Measurements from ENCODE around the gene RACK1. TPM values are rescaled to one million over a fixed set of nuclear protein-coding genes. Genes with fewer than 3 reads are reported as not detected.

Gene RACK1
- total and polyA plus RNA-seq, 9 donors = 3,139 to 4,768 (median 3,466) TPM

- peak overlapping the region; percentile 97 for H3K27ac ChIP-seq (ENCODE audit: low read length)
- H3K4me1 ChIP-seq (ENCODE audit: control insufficient read depth, insufficient read depth, low read length) = peaks cover 22% of the 10 kb centered on the region
- H3K9me3 ChIP-seq (replicated peaks; ENCODE audit: control insufficient read depth, low read depth, low read length) = no peaks in the 10 kb centered on the region
- no peaks in the 10 kb centered on the region for H3K27me3 ChIP-seq (ENCODE audit: control insufficient read depth, insufficient read depth, low read length)
- H3K36me3 ChIP-seq (ENCODE audit: control insufficient read depth, insufficient read depth, low read length) = peaks cover 29% of the 10 kb centered on the region
- H3K4me3 ChIP-seq (ENCODE audit: low read length) = peak overlapping the region; percentile 84
- DNase-seq = peak; percentile 85
- under 1% methylated on average over 46 of the region's 59 CpGs for WGBS (ENCODE audit: insufficient coverage)
Observed at GRCh38 chr5:181261320-181262049, 17.8 kb upstream of the RACK1 start.

GRCh38 chr5:181260720-181261319 is 17.1 kb upstream of the RACK1 start, which contains the start of gene TRIM52:
Gene TRIM52, minus strand, starts transcription at chr5:181261143. Its CDS starts 330 bp downstream, at chr5:181260813.
- peak; percentile 97 for DNase-seq
- Histone ChIP-seq H3K27ac (ENCODE audit: low read length) (peak within 1 kb of the TSS; percentile 97), H3K36me3 (ENCODE audit: control insufficient read depth, insufficient read depth, low read length) (peaks cover 29% of the 10 kb centered on the region), H3K4me1 (ENCODE audit: control insufficient read depth, insufficient read depth, low read length) (peaks cover 22% of the 10 kb centered on the region), H3K9me3 (replicated peaks; ENCODE audit: control insufficient read depth, low read depth, low read length) (no peaks in the 10 kb centered on the region), H3K4me3 (ENCODE audit: low read length) (peak within 1 kb of the TSS; percentile 84), H3K27me3 (ENCODE audit: control insufficient read depth, insufficient read depth, low read length) (no peaks in the 10 kb centered on the region)
- 0% methylated on average over 41 of the region's 43 CpGs for WGBS (ENCODE audit: insufficient coverage)

- peaks cover 27% of the 10 kb centered on the region for H3K36me3 ChIP-seq (ENCODE audit: control insufficient read depth, insufficient read depth, low read length)
- H3K4me3 ChIP-seq (ENCODE audit: low read length) = peak overlapping the region; percentile 84
- peak overlapping the region; percentile 97 for H3K27ac ChIP-seq (ENCODE audit: low read length)
- no peaks in the 10 kb centered on the region for H3K27me3 ChIP-seq (ENCODE audit: control insufficient read depth, insufficient read depth, low read length)
- no peak for DNase-seq
- peaks cover 22% of the 10 kb centered on the region for H3K4me1 ChIP-seq (ENCODE audit: control insufficient read depth, insufficient read depth, low read length)
- WGBS (ENCODE audit: insufficient coverage) = 3% methylated on average over 20 of the region's 26 CpGs
- no peaks in the 10 kb centered on the region for H3K9me3 ChIP-seq (replicated peaks; ENCODE audit: control insufficient read depth, low read depth, low read length)
Observed at GRCh38 chr5:181259974-181260719, 16.4 kb upstream of the RACK1 start.

- Histone ChIP-seq H3K4me1 (ENCODE audit: control insufficient read depth, insufficient read depth, low read length) (peaks cover 22% of the 10 kb centered on the region), H3K4me3 (ENCODE audit: low read length) (peak overlapping the region; percentile 84), H3K36me3 (ENCODE audit: control insufficient read depth, insufficient read depth, low read length) (peaks cover 25% of the 10 kb centered on the region), H3K27me3 (ENCODE audit: control insufficient read depth, insufficient read depth, low read length) (no peaks in the 10 kb centered on the region), H3K27ac (ENCODE audit: low read length) (no peak overlapping the region), H3K9me3 (replicated peaks; ENCODE audit: control insufficient read depth, low read depth, low read length) (no peaks in the 10 kb centered on the region)
- DNase-seq = no peak
- WGBS (ENCODE audit: insufficient coverage) = no CpG with 5 or more reads among the region's 2 CpGs
Observed at GRCh38 chr5:181259283-181259682, 15.6 kb upstream of the RACK1 start.

- Histone ChIP-seq H3K4me1 (ENCODE audit: control insufficient read depth, insufficient read depth, low read length) (peaks cover 22% of the 10 kb centered on the region), H3K9me3 (replicated peaks; ENCODE audit: control insufficient read depth, low read depth, low read length) (no peaks in the 10 kb centered on the region), H3K36me3 (ENCODE audit: control insufficient read depth, insufficient read depth, low read length) (peaks cover 21% of the 10 kb centered on the region), H3K27ac (ENCODE audit: low read length) (no peak overlapping the region), H3K27me3 (ENCODE audit: control insufficient read depth, insufficient read depth, low read length) (no peaks in the 10 kb centered on the region), H3K4me3 (ENCODE audit: low read length) (no peak overlapping the region)
- no peak for DNase-seq
- no CpG with 5 or more reads among the region's 3 CpGs for WGBS (ENCODE audit: insufficient coverage)
Observed at GRCh38 chr5:181258576-181258975, 14.9 kb upstream of the RACK1 start.

- H3K9me3 ChIP-seq (replicated peaks; ENCODE audit: control insufficient read depth, low read depth, low read length) = no peaks in the 10 kb centered on the region
- H3K4me3 ChIP-seq (ENCODE audit: low read length) = no peak overlapping the region
- H3K36me3 ChIP-seq (ENCODE audit: control insufficient read depth, insufficient read depth, low read length) = peaks cover 21% of the 10 kb centered on the region
- H3K27ac ChIP-seq (ENCODE audit: low read length) = no peak overlapping the region
- WGBS (ENCODE audit: insufficient coverage) = no CpG with 5 or more reads among the region's 7 CpGs
- peaks cover 16% of the 10 kb centered on the region for H3K4me1 ChIP-seq (ENCODE audit: control insufficient read depth, insufficient read depth, low read length)
- H3K27me3 ChIP-seq (ENCODE audit: control insufficient read depth, insufficient read depth, low read length) = no peaks in the 10 kb centered on the region
- DNase-seq = no peak
Observed at GRCh38 chr5:181255836-181256578, 12.3 kb upstream of the RACK1 start.

- peaks cover 25% of the 10 kb centered on the region for H3K36me3 ChIP-seq (ENCODE audit: control insufficient read depth, insufficient read depth, low read length)
- no peak for DNase-seq
Observed at GRCh38 chr5:181255276-181255675, 11.6 kb upstream of the RACK1 start.

GRCh38 chr5:181248277-181248676 is 4.6 kb upstream of the RACK1 start:
- DNase-seq = no peak
- WGBS (ENCODE audit: insufficient coverage) = 86% methylated on average over 3 of the region's 4 CpGs
- peaks cover 25% of the 10 kb centered on the region for H3K36me3 ChIP-seq (ENCODE audit: control insufficient read depth, insufficient read depth, low read length)
- no peaks in the 10 kb centered on the region for H3K9me3 ChIP-seq (replicated peaks; ENCODE audit: control insufficient read depth, low read depth, low read length)
- peaks cover 42% of the 10 kb centered on the region for H3K4me1 ChIP-seq (ENCODE audit: control insufficient read depth, insufficient read depth, low read length)
- H3K27ac ChIP-seq (ENCODE audit: low read length) = peak overlapping the region; percentile 57
- peak overlapping the region; percentile 70 for H3K4me3 ChIP-seq (ENCODE audit: low read length)
- no peaks in the 10 kb centered on the region for H3K27me3 ChIP-seq (ENCODE audit: control insufficient read depth, insufficient read depth, low read length)

More at GRCh38 chr5:181255276-181255675, 11.6 kb upstream of the RACK1 start:
- Histone ChIP-seq H3K27me3 (ENCODE audit: control insufficient read depth, insufficient read depth, low read length) (no peaks in the 10 kb centered on the region), H3K27ac (ENCODE audit: low read length) (no peak overlapping the region), H3K9me3 (replicated peaks; ENCODE audit: control insufficient read depth, low read depth, low read length) (no peaks in the 10 kb centered on the region), H3K4me3 (ENCODE audit: low read length) (no peak overlapping the region), H3K4me1 (ENCODE audit: control insufficient read depth, insufficient read depth, low read length) (peaks cover 13% of the 10 kb centered on the region)
- 38% methylated on average over 1 of the region's 1 CpG for WGBS (ENCODE audit: insufficient coverage)

- Histone ChIP-seq H3K9me3 (replicated peaks; ENCODE audit: control insufficient read depth, low read depth, low read length) (no peaks in the 10 kb centered on the region), H3K36me3 (ENCODE audit: control insufficient read depth, insufficient read depth, low read length) (peaks cover 31% of the 10 kb centered on the region), H3K27ac (ENCODE audit: low read length) (peak overlapping the region; percentile 98), H3K27me3 (ENCODE audit: control insufficient read depth, insufficient read depth, low read length) (no peaks in the 10 kb centered on the region), H3K4me3 (ENCODE audit: low read length) (peak overlapping the region; percentile 70), H3K4me1 (ENCODE audit: control insufficient read depth, insufficient read depth, low read length) (peaks cover 52% of the 10 kb centered on the region)
- WGBS (ENCODE audit: insufficient coverage) = 0% methylated on average over 41 of the region's 55 CpGs
- DNase-seq = peak; percentile 94
Observed at GRCh38 chr5:181246276-181247049, 2.8 kb upstream of the RACK1 start.

All from muscle of leg (tissue), 11 donors.